ENCODE measurements around the gene GSTM4. TPM values are rescaled to one million over a fixed set of nuclear protein-coding genes. Genes with fewer than 3 reads are reported as not detected.
"Not testable (repeated sequence)": the region's sequence is repeated elsewhere in the genome, so short reads cannot be mapped to it uniquely, and the experiment has no call there.

GSTM4 gene
- total RNA-seq, 1 experiment from 2014 or later: 31.2 TPM

GRCh38 chr1:109659997-109660690 lies 4.2 kb downstream of the GSTM4 start:
- no peak for DNase-seq
- H3K27me3 ChIP-seq (ENCODE audit: control insufficient read depth, insufficient read depth, low read length): peaks cover 1% of the 10 kb centered on the region; the same call in 1 of the 2 replicates

GRCh38 chr1:109660691-109661026 lies 4.8 kb downstream of the GSTM4 start:
- peak; percentile 3 for DNase-seq
- not testable (repeated sequence) for H3K4me3 ChIP-seq (ENCODE audit: insufficient read depth, low read depth, low read length); H3K27me3 ChIP-seq (ENCODE audit: control insufficient read depth, insufficient read depth, low read length); H3K36me3 ChIP-seq (replicated peaks; ENCODE audit: control insufficient read depth, insufficient read depth, low read length)

More at GRCh38 chr1:109659997-109660690, 4.2 kb downstream of the GSTM4 start:
- Histone ChIP-seq H3K4me3 (ENCODE audit: insufficient read depth, low read depth, low read length) (no peak overlapping the region), H3K36me3 (replicated peaks; ENCODE audit: control insufficient read depth, insufficient read depth, low read length) (no peaks in the 10 kb centered on the region)

GRCh38 chr1:109661391-109661790 lies 5.5 kb downstream of the GSTM4 start:
- peak; percentile 0 for DNase-seq
- H3K4me3 ChIP-seq (ENCODE audit: insufficient read depth, low read depth, low read length): no peak overlapping the region
- no peaks in the 10 kb centered on the region; the same call in 1 of the 2 replicates for H3K27me3 ChIP-seq (ENCODE audit: control insufficient read depth, insufficient read depth, low read length)
- no peaks in the 10 kb centered on the region for H3K36me3 ChIP-seq (replicated peaks; ENCODE audit: control insufficient read depth, insufficient read depth, low read length)

- no peak for DNase-seq
- Histone ChIP-seq H3K36me3 (replicated peaks; ENCODE audit: control insufficient read depth, insufficient read depth, low read length) (no peaks in the 10 kb centered on the region), H3K4me3 (ENCODE audit: insufficient read depth, low read depth, low read length) (no peak overlapping the region), H3K27me3 (ENCODE audit: control insufficient read depth, insufficient read depth, low read length) (no peaks in the 10 kb centered on the region; the same call in 1 of the 2 replicates)
Observed at GRCh38 chr1:109664671-109665070, 8.8 kb downstream of the GSTM4 start.

GRCh38 chr1:109667452-109668122 lies 11.7 kb downstream of the GSTM4 start, which contains the start of gene GSTM2:
Gene GSTM2 (plus strand): TSS chr1:109668057. CDS start chr1:109668116, 59 bp downstream.
- no peaks in the 10 kb centered on the region for H3K36me3 ChIP-seq (replicated peaks; ENCODE audit: control insufficient read depth, insufficient read depth, low read length)
- peak within 1 kb of the TSS; percentile 38 for H3K4me3 ChIP-seq (ENCODE audit: insufficient read depth, low read depth, low read length)
- peak; percentile 97 for DNase-seq
- no peaks in the 10 kb centered on the region; the same call in 1 of the 2 replicates for H3K27me3 ChIP-seq (ENCODE audit: control insufficient read depth, insufficient read depth, low read length)

GRCh38 chr1:109668123-109668775 lies 12.3 kb downstream of the GSTM4 start:
- no peaks in the 10 kb centered on the region for H3K36me3 ChIP-seq (replicated peaks; ENCODE audit: control insufficient read depth, insufficient read depth, low read length)
- DNase-seq: no peak
- peak overlapping the region; percentile 38 for H3K4me3 ChIP-seq (ENCODE audit: insufficient read depth, low read depth, low read length)
- H3K27me3 ChIP-seq (ENCODE audit: control insufficient read depth, insufficient read depth, low read length): no peaks in the 10 kb centered on the region; the same call in 1 of the 2 replicates

GRCh38 chr1:109669246-109669948 lies 13.5 kb downstream of the GSTM4 start:
- peak; percentile 9 for DNase-seq
- no peaks in the 10 kb centered on the region; the same call in 1 of the 2 replicates for H3K27me3 ChIP-seq (ENCODE audit: control insufficient read depth, insufficient read depth, low read length)
- H3K4me3 ChIP-seq (ENCODE audit: insufficient read depth, low read depth, low read length): no peak overlapping the region
- no peaks in the 10 kb centered on the region for H3K36me3 ChIP-seq (replicated peaks; ENCODE audit: control insufficient read depth, insufficient read depth, low read length)

GRCh38 chr1:109669949-109670302 lies 14.0 kb downstream of the GSTM4 start:
- not testable (repeated sequence) for H3K36me3 ChIP-seq (replicated peaks; ENCODE audit: control insufficient read depth, insufficient read depth, low read length); H3K27me3 ChIP-seq (ENCODE audit: control insufficient read depth, insufficient read depth, low read length); H3K4me3 ChIP-seq (ENCODE audit: insufficient read depth, low read depth, low read length)
- peak; percentile 48 for DNase-seq

GRCh38 chr1:109671067-109671466 lies 15.2 kb downstream of the GSTM4 start:
- Histone ChIP-seq H3K4me3 (ENCODE audit: insufficient read depth, low read depth, low read length) (no peak overlapping the region), H3K36me3 (replicated peaks; ENCODE audit: control insufficient read depth, insufficient read depth, low read length) (no peaks in the 10 kb centered on the region), H3K27me3 (ENCODE audit: control insufficient read depth, insufficient read depth, low read length) (no peaks in the 10 kb centered on the region; the same call in 1 of the 2 replicates)
- peak; percentile 2 for DNase-seq

- DNase-seq: peak; percentile 0
- not testable (repeated sequence) for H3K36me3 ChIP-seq (replicated peaks; ENCODE audit: control insufficient read depth, insufficient read depth, low read length); H3K27me3 ChIP-seq (ENCODE audit: control insufficient read depth, insufficient read depth, low read length); H3K4me3 ChIP-seq (ENCODE audit: insufficient read depth, low read depth, low read length)
Observed at GRCh38 chr1:109673861-109674260, 18.0 kb downstream of the GSTM4 start.

- peak; percentile 0 for DNase-seq
- not testable (repeated sequence) for H3K4me3 ChIP-seq (ENCODE audit: insufficient read depth, low read depth, low read length); H3K36me3 ChIP-seq (replicated peaks; ENCODE audit: control insufficient read depth, insufficient read depth, low read length); H3K27me3 ChIP-seq (ENCODE audit: control insufficient read depth, insufficient read depth, low read length)
Observed at GRCh38 chr1:109676683-109677381, 20.9 kb downstream of the GSTM4 start.

- H3K4me3 ChIP-seq (ENCODE audit: insufficient read depth, low read depth, low read length): no peak overlapping the region
- H3K27me3 ChIP-seq (ENCODE audit: control insufficient read depth, insufficient read depth, low read length): no peaks in the 10 kb centered on the region
- DNase-seq: peak; percentile 0
- H3K36me3 ChIP-seq (replicated peaks; ENCODE audit: control insufficient read depth, insufficient read depth, low read length): no peaks in the 10 kb centered on the region
Observed at GRCh38 chr1:109677459-109677858, 21.6 kb downstream of the GSTM4 start.

GRCh38 chr1:109678637-109679036 lies 22.7 kb downstream of the GSTM4 start:
- H3K36me3 ChIP-seq (replicated peaks; ENCODE audit: control insufficient read depth, insufficient read depth, low read length); DNase-seq; H3K4me3 ChIP-seq (ENCODE audit: insufficient read depth, low read depth, low read length); H3K27me3 ChIP-seq (ENCODE audit: control insufficient read depth, insufficient read depth, low read length): not testable (repeated sequence)

GRCh38 chr1:109684777-109685176 lies 28.9 kb downstream of the GSTM4 start:
- not testable (repeated sequence) for H3K27me3 ChIP-seq (ENCODE audit: control insufficient read depth, insufficient read depth, low read length); H3K36me3 ChIP-seq (replicated peaks; ENCODE audit: control insufficient read depth, insufficient read depth, low read length); H3K4me3 ChIP-seq (ENCODE audit: insufficient read depth, low read depth, low read length); DNase-seq
